IMR-90 (cell line): ENCODE data around the gene SPCS3. TPM values are rescaled to one million over a fixed set of nuclear protein-coding genes. Genes with fewer than 3 reads are reported as not detected.

Source experiments
- ATAC-seq: fragments of 200-7000 bp; cut with Tn5 transposase; 2 replicates; pipeline ENCODE4 v1.9.1; 2020; ENCODE audit warnings: low read depth, mild to moderate bottlenecking, moderate library complexity
- BruUV-seq: library from RNA; stranded (reverse); fragments of 400-500 nt; replicated peaks from 2 replicates; lab custom pipeline; 2021; lab: Mats Ljungman, UMichigan
- CTCF ChIA-PET: fragments of 300-600 bp; formaldehyde crosslinking; extraction: SDS; loops from one replicate; lab custom pipeline; 2021; ENCODE audit warnings: antibody characterized with exemption; lab: Yijun Ruan, JAX
- POLR2A ChIA-PET: fragments of 300-600 bp; sonication (Branson Sonifier 250); formaldehyde crosslinking; loops from one replicate; lab custom pipeline; 2022; ENCODE audit warnings: antibody characterized with exemption; ENCODE audit not compliant: unreplicated experiment; lab: Charles Lee
- DNase-seq: peaks from one replicate; pipeline ENCODE4 v3.0.0; 2013
- H2AFZ ChIP-seq: replicated peaks from 2 replicates; pipeline ENCODE3; 2013; ENCODE audit warnings: low read length, mild to moderate bottlenecking; ENCODE audit not compliant: poor library complexity
- H2AK5ac ChIP-seq: 2 replicates; pipeline ENCODE4 v1.6.1; 2013; ENCODE audit warnings: low read depth, low read length, inconsistent platforms
- H2AK9ac ChIP-seq: replicated peaks from 2 replicates; pipeline ENCODE3; 2013; ENCODE audit warnings: mild to moderate bottlenecking, low read depth, low read length, moderate library complexity; ENCODE audit not compliant: poor library complexity
- H2BK120ac ChIP-seq: 2 replicates; pipeline ENCODE4 v1.6.1; 2013; ENCODE audit warnings: low read depth, low read length, inconsistent platforms
- H2BK15ac ChIP-seq: 3 replicates; pipeline ENCODE4 v1.6.1; 2013; ENCODE audit warnings: low read depth, low read length, inconsistent platforms
- H2BK20ac ChIP-seq: 2 replicates; pipeline ENCODE4 v1.6.1; 2013; ENCODE audit warnings: low read depth, mild to moderate bottlenecking, inconsistent platforms, low read length, moderate library complexity
- H2BK5ac ChIP-seq: 2 replicates; pipeline ENCODE4 v1.6.1; 2013; ENCODE audit warnings: mild to moderate bottlenecking, low read depth, low read length, inconsistent platforms; ENCODE audit not compliant: poor library complexity, severe bottlenecking
- H3K14ac ChIP-seq: replicated peaks from 2 replicates; pipeline ENCODE4 v1.6.1; 2013; ENCODE audit warnings: low read depth, low read length, inconsistent platforms
- H3K18ac ChIP-seq: 2 replicates; pipeline ENCODE4 v1.6.1; 2013; ENCODE audit warnings: low read depth, low read length, control low read depth
- H3K23ac ChIP-seq: 2 replicates; pipeline ENCODE4 v1.6.1; 2013; ENCODE audit warnings: low read depth, low read length, inconsistent platforms
- H3K27ac ChIP-seq: 2 replicates; pipeline ENCODE4 v1.5.1; 2013; ENCODE audit warnings: mild to moderate bottlenecking, control low read depth, low read length; ENCODE audit not compliant: insufficient read depth
- H3K27me3 ChIP-seq: 2 replicates; pipeline ENCODE4 v1.6.1; 2013; ENCODE audit warnings: low read length; ENCODE audit not compliant: control insufficient read depth, insufficient read depth
- H3K36me3 ChIP-seq: 2 replicates; pipeline ENCODE4 v1.6.1; 2013; ENCODE audit warnings: low read length, mixed read lengths; ENCODE audit not compliant: control insufficient read depth, insufficient read depth
- H3K4ac ChIP-seq: 2 replicates; pipeline ENCODE4 v1.6.1; 2013; ENCODE audit warnings: low read depth, low read length, inconsistent platforms
- H3K4me1 ChIP-seq: 2 replicates; pipeline ENCODE4 v1.6.1; 2013; ENCODE audit warnings: low read length, mixed read lengths; ENCODE audit not compliant: control insufficient read depth, insufficient read depth
- H3K4me2 ChIP-seq: 2 replicates; pipeline ENCODE4 v1.6.1; 2013; ENCODE audit warnings: low read depth, mild to moderate bottlenecking, control low read depth, low read length, moderate library complexity
- H3K4me3 ChIP-seq: 2 replicates; pipeline ENCODE4 v1.5.1; 2013; ENCODE audit warnings: low read depth, mild to moderate bottlenecking, control low read depth, low read length, moderate library complexity; ENCODE audit not compliant: insufficient read depth
- H3K56ac ChIP-seq: 2 replicates; pipeline ENCODE4 v1.6.1; 2013; ENCODE audit warnings: low read length, inconsistent platforms; ENCODE audit not compliant: insufficient read depth; ENCODE audit errors: extremely low read depth
- H3K79me1 ChIP-seq, 2 experiments: 2 replicates each; pipeline ENCODE4 v1.6.1; 2013; ENCODE audit warnings: low read length in 2 of 2, inconsistent platforms in 1 of 2, low read depth in 1 of 2
- H3K9ac ChIP-seq: 2 replicates; pipeline ENCODE4 v1.6.1; 2013; ENCODE audit warnings: low read depth, low read length, control low read depth
- H3K9me1 ChIP-seq: 2 replicates; pipeline ENCODE4 v1.6.1; 2013; ENCODE audit warnings: low read length, inconsistent platforms; ENCODE audit not compliant: insufficient read depth
- H3K9me3 ChIP-seq: 2 replicates; pipeline ENCODE4 v1.6.1; 2013; ENCODE audit warnings: low read length; ENCODE audit not compliant: control insufficient read depth, insufficient read depth
- H4K20me1 ChIP-seq: 2 replicates; pipeline ENCODE4 v1.6.1; 2013; ENCODE audit warnings: low read length, inconsistent platforms; ENCODE audit not compliant: insufficient read depth
- H4K5ac ChIP-seq: 2 replicates; pipeline ENCODE4 v1.6.1; 2013; ENCODE audit warnings: mild to moderate bottlenecking, low read depth, low read length, control low read depth
- H4K8ac ChIP-seq, 2 experiments: 2 replicates each; pipeline ENCODE4 v1.6.1; 2013; ENCODE audit warnings: low read depth in 2 of 2, low read length in 2 of 2, control low read depth in 1 of 2, inconsistent platforms in 1 of 2
- H4K91ac ChIP-seq: 2 replicates; pipeline ENCODE4 v1.6.1; 2013; ENCODE audit warnings: low read depth, low read length, inconsistent platforms; ENCODE audit not compliant: insufficient read depth
- CEBPB ChIP-seq: IDR thresholded peaks from 2 replicates; pipeline ENCODE4 v1.6.1; 2012; ENCODE audit warnings: low read depth, low read length, improper control_type of control experiment
- CHD1 ChIP-seq: IDR thresholded peaks from 2 replicates; pipeline ENCODE4 v1.6.1; 2012; ENCODE audit warnings: low read depth, low read length, improper control_type of control experiment
- CTCF ChIP-seq: conservative IDR thresholded peaks from 2 replicates; pipeline ENCODE4 v1.5.1; 2012; ENCODE audit warnings: mild to moderate bottlenecking, low read depth, low read length, improper control_type of control experiment
- RAD21 ChIP-seq: IDR thresholded peaks from 2 replicates; pipeline ENCODE4 v1.6.1; 2012; ENCODE audit warnings: low read length, improper control_type of control experiment
- RCOR1 ChIP-seq: IDR thresholded peaks from 2 replicates; pipeline ENCODE4 v1.6.1; 2012; ENCODE audit warnings: mild to moderate bottlenecking, low read length, improper control_type of control experiment; ENCODE audit not compliant: insufficient replicate concordance
- SMC3 ChIP-seq: fragments of 150-350 bp; IDR thresholded peaks from 2 replicates; pipeline ENCODE4 v1.6.1; 2016; ENCODE audit warnings: low read depth, mild to moderate bottlenecking, antibody characterized with exemption, low read length, moderate library complexity
- WGBS, 2 experiments: methylation state at CpG; one replicate each; pipeline versions ENCODE4 v1.1.5 to v1.1.7; 2013; ENCODE audit warnings: missing lambda C conversion rate in 2 of 2; ENCODE audit not compliant: insufficient read length in 1 of 2; ENCODE audit errors: extremely low coverage in 2 of 2; 5-methylcytosine and 5-hydroxymethylcytosine counted together
- dilution Hi-C: fragments of 300-500 bp; cut with HindIII; formaldehyde crosslinking; loops from one replicate; pipeline ENCODE4 v1.14.3; 2018; ENCODE audit warnings: low sequenced_read_pairs; ENCODE audit not compliant: unreplicated experiment
- in situ Hi-C: fragments of 300-500 bp; cut with MboI; formaldehyde crosslinking; loops from 3 replicates; pipeline ENCODE4 v1.14.3; 2019; ENCODE audit warnings: low sequenced_read_pairs, inconsistent platforms, mixed read lengths
- intact Hi-C: fragments of 100-400 bp; cut with micrococcal nuclease; formaldehyde crosslinking; loops from 2 replicates; pipeline ENCODE4 v1.10.0; 2022
- polyA plus RNA-seq, 3 experiments: library from polyadenylated mRNA; depleted of rRNA; stranded (reverse); fragments of >200 nt; gene quantifications; 2 replicates each; pipeline ENCODE4 v1.2.3, GENCODE V29; 2012; ENCODE audit warnings: low replicate concordance in 1 of 3
- total RNA-seq: library from RNA; depleted of rRNA; stranded (reverse); fragments of >200 nt; gene quantifications from 2 replicates; pipeline ENCODE4 v1.2.3, GENCODE V29; 2012

Gene SPCS3
- total and polyA plus RNA-seq, 2 of the 4 experiments (the other 2 are of a cell fraction): 41.6 to 77.4 TPM

DNA sequence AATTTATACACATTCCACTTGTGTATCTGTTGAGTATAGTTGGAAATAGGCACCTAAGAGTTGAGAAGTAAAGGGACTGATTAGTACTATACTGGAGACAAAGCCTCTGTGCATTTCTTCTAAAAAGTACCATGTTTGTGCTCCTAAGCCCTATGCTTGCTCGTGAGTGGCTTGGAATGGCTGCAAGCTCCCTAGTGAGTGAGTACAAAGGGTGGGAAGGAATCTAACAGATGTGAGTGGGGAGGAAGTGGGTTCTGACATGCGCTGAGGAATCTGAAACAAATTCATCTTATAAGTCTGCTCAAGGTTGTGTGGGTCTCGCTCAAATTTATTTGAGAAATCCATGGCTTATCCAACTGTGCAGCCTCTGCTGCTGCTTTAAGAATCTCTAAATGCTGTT is 13.3 kb downstream of the SPCS3 start:
- no peak overlapping the region for H3K56ac ChIP-seq
- H3K4ac ChIP-seq: no peak overlapping the region
- H2AFZ ChIP-seq: no peak overlapping the region
- no peak overlapping the region for H2BK15ac ChIP-seq
- no peak overlapping the region for H4K8ac ChIP-seq
- H2AK9ac ChIP-seq: no peak overlapping the region
- peak overlapping the region; percentile 21 for H2BK5ac ChIP-seq
- no peaks in the 10 kb centered on the region for H3K27me3 ChIP-seq
- no peaks in the 10 kb centered on the region for H3K9me3 ChIP-seq
- ATAC-seq (peak; percentile 50), DNase-seq (peak; percentile 59)
- peaks cover 5% of the 10 kb centered on the region; the same call in 1 of the 2 replicates for H3K4me1 ChIP-seq
- H4K5ac ChIP-seq: no peak overlapping the region
- in situ Hi-C loops: loop anchor here (10.0 to 25.0 kb wide), 4 partner anchors 188 to 1971 kb away; no protein-coding TSS in a partner anchor
- no peaks in the 10 kb centered on the region for H4K20me1 ChIP-seq
- H3K36me3 ChIP-seq: peaks cover 7% of the 10 kb centered on the region
- no peak overlapping the region for H3K4me2 ChIP-seq
- H3K14ac ChIP-seq: no peak overlapping the region
- CTCF ChIA-PET: interaction anchor here (0.6 to 0.8 kb wide), 2 partner anchors 8 to 304 kb away, joined by 4 read pairs; no protein-coding TSS in a partner anchor
- 61% methylated on average over 2 of the region's 3 CpGs; no CpG with 5 or more reads in 1 of the 2 experiments for WGBS, 2 experiments
- no TSS peak for BruUV-seq
- POLR2A ChIA-PET: no interaction called here
- peak overlapping the region; percentile 4; the same call in 1 of the 2 replicates for H3K23ac ChIP-seq
- no peak overlapping the region for H2AK5ac ChIP-seq
- no peak overlapping the region for H3K18ac ChIP-seq
- peaks cover 16 to 35% of the 10 kb centered on the region in 2 experiments for H3K79me1 ChIP-seq
- no peak overlapping the region for H2BK120ac ChIP-seq
- intact Hi-C loops: loop anchor here (10.0 kb wide), 2 partner anchors 1568 to 1968 kb away; no protein-coding TSS in a partner anchor
- no peak overlapping the region for H3K9ac ChIP-seq
- TF ChIP-seq CHD1: no peak
- TF ChIP-seq SMC3: no peak
- no peak for TF ChIP-seq RCOR1
- TF ChIP-seq CTCF: no peak
- no peak for TF ChIP-seq RAD21
- TF ChIP-seq CEBPB: no peak
- H3K4me3 ChIP-seq: no peak overlapping the region
- H3K27ac ChIP-seq: no peak overlapping the region
- dilution Hi-C loops: no loop called here
- H3K9me1 ChIP-seq: no peaks in the 10 kb centered on the region
- H2BK20ac ChIP-seq: no peak overlapping the region
- no peak overlapping the region for H4K91ac ChIP-seq
